Activated CD4-positive, alpha-beta memory T cell treated with anti-CD3 and anti-CD28 coated beads, Interleukin-2, amount 10 ng/mL, durations not matched to agents 7 days and 5 days (primary cell): ENCODE data around the gene ITGAE. TPM values are rescaled to one million over a fixed set of nuclear protein-coding genes. Genes with fewer than 3 reads are reported as not detected.
"Not testable (repeated sequence)": the region's sequence is repeated elsewhere in the genome, so short reads cannot be mapped to it uniquely, and the experiment has no call there.

ENCODE experiments used
- CTCF ChIA-PET: fragments of 350-600 bp; sonication (Branson Sonifier 250); formaldehyde crosslinking; loops from one replicate; lab custom pipeline; 2021; ENCODE audit warnings: antibody characterized with exemption, inconsistent platforms; lab: Charles Lee
- POLR2A ChIA-PET: fragments of 350-600 bp; sonication (Branson Sonifier 250); formaldehyde crosslinking; loops from one replicate; lab custom pipeline; 2021; ENCODE audit warnings: antibody characterized with exemption; lab: Charles Lee
- DNase-seq: peaks from one replicate; pipeline ENCODE4 v3.0.0-alpha.2; 2020
- H3K27ac Mint-ChIP-seq: one replicate; pipeline ENCODE4 v1.8.0; 2021; ENCODE audit warnings: mild to moderate bottlenecking, mixed read lengths
- H3K27me3 Mint-ChIP-seq: one replicate; pipeline ENCODE4 v1.8.0; 2021; ENCODE audit warnings: mixed read lengths
- H3K36me3 Mint-ChIP-seq: one replicate; pipeline ENCODE4 v1.8.0; 2021; ENCODE audit warnings: low read depth, mixed read lengths
- H3K4me1 Mint-ChIP-seq: one replicate; pipeline ENCODE4 v1.8.0; 2021; ENCODE audit warnings: mixed read lengths
- H3K4me3 Mint-ChIP-seq: one replicate; pipeline ENCODE4 v1.8.0; 2021; ENCODE audit warnings: mild to moderate bottlenecking, mixed read lengths
- H3K9me3 Mint-ChIP-seq: one replicate; pipeline ENCODE4 v1.8.0; 2021; ENCODE audit warnings: mixed read lengths
- total RNA-seq, 2 experiments: library from RNA; stranded (reverse); gene quantifications; one replicate each; pipeline ENCODE4 v1.2.3, GENCODE V29; 2021

Gene ITGAE
- total RNA-seq, 2 experiments from 2014 or later: 20.0 to 22.0 TPM

- DNase-seq, H3K27me3 Mint-ChIP-seq, H3K9me3 Mint-ChIP-seq, H3K36me3 Mint-ChIP-seq, H3K4me3 Mint-ChIP-seq, POLR2A ChIA-PET, H3K27ac Mint-ChIP-seq: not testable (repeated sequence)
- H3K4me1 Mint-ChIP-seq: peaks cover 32% of the 10 kb centered on the region
- CTCF ChIA-PET: interaction anchor here (1.1 kb wide), 1 partner anchor 61 kb away, joined by 3 read pairs; the partner anchor contains the start of gene NCBP3
Observed at GRCh38 chr17:3785323-3785722, 15.7 kb downstream of the ITGAE start.

DNA sequence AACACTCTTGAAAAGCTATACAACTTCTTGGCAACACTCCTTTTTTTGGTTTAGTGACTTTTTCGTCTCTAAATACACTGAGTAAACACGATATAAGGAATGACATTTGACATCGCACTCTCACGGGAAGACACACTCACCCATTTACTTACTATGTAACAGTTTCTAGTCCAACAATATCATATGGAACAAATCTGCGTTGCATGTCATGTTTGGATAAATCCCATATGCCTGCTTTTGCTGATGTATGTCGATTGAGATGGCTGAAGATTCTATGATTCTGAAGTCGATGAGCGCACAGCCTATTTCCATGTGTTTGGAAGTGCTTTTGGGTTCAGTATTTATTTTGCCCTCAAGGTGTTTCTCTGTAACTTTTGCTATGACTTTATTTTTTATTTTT lies 18.2 kb downstream of the ITGAE start:
- Mint-ChIP-seq H3K4me1 (peaks cover 13% of the 10 kb centered on the region), H3K9me3 (no peaks in the 10 kb centered on the region), H3K4me3 (no peak overlapping the region), H3K27me3 (peaks cover 14% of the 10 kb centered on the region), H3K27ac (no peak overlapping the region), H3K36me3 (no peaks in the 10 kb centered on the region)
- ChIA-PET POLR2A (no interaction called here), CTCF (no interaction called here)
- no peak for DNase-seq

- POLR2A ChIA-PET: no interaction called here
- Mint-ChIP-seq H3K4me3 (no peak overlapping the region), H3K27me3 (peaks cover 14% of the 10 kb centered on the region), H3K27ac (no peak overlapping the region), H3K9me3 (no peaks in the 10 kb centered on the region), H3K36me3 (no peaks in the 10 kb centered on the region), H3K4me1 (peaks cover 6% of the 10 kb centered on the region)
- CTCF ChIA-PET: interaction anchor here (2.2 kb wide), 1 partner anchor 43 kb away, joined by 13 read pairs; no protein-coding TSS in a partner anchor
- no peak for DNase-seq
Observed at GRCh38 chr17:3780986-3781385, 20.0 kb downstream of the ITGAE start.

DNA sequence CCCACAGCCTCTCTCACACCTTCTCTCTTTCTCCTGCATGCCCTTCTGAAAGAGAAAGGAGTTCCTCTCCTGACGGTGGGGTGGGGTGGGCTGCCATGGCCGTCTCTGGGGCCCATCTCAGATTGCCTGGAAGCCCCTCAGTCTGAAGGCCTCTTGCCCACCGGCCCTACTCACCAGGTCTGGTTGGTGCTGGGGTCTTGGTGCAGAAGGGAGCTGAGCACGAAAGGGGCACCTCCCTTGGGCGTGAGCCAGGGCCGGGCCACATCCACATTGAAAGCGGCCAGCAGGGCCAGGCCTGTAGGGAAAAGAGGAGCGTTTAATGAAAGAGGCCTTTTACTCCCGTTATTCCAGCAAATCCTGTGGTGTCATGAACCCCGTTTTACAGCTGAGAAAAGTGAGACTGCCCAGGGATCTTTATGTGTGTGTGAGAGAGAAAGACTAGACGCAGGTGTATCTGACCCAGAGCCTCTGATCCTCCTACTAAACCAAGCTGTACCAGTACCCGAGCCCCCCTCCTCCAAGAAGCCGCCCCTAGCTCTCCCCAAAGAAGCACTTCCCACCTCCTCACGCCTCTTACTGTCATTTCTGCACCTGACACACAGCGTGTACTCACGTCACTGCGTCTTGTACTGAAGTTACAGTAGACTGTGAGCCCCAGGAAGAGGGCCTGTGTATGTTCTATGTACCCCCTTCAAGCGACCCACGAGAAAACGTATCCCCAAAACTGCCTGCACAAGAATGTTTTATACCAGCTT lies 23.4 kb downstream of the ITGAE start:
- DNase-seq: no peak
- H3K9me3 Mint-ChIP-seq: no peaks in the 10 kb centered on the region
- H3K27ac Mint-ChIP-seq: no peak overlapping the region
- H3K36me3 Mint-ChIP-seq: no peaks in the 10 kb centered on the region
- H3K27me3 Mint-ChIP-seq: peaks cover 5% of the 10 kb centered on the region
- ChIA-PET POLR2A (interaction anchor here (1.2 kb wide), 1 partner anchor 14 kb away, joined by 4 read pairs; no protein-coding TSS in a partner anchor), CTCF (no interaction called here)
- H3K4me1 Mint-ChIP-seq: no peaks in the 10 kb centered on the region
- no peak overlapping the region for H3K4me3 Mint-ChIP-seq

DNA sequence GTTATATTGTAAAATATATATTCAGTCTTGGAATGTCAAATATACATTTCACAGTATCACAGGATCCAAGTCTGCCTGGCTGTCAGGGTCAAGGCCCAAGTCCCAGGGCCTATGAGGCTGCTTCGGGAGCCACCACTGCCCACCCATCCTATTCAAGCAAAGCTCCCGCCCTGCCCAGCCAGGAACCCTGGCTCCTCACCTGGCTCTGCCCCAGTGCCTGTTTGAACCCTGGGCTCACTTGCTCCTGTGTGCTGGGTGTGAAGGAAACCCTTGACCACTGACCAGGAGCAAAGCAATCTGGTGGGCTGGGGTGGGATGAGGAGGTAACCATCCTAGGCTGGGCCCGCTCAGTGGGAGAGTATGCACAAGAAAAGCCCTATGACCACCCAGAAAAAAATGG lies 27.0 kb downstream of the ITGAE start:
- no peaks in the 10 kb centered on the region for H3K36me3 Mint-ChIP-seq
- H3K9me3 Mint-ChIP-seq: no peaks in the 10 kb centered on the region
- POLR2A ChIA-PET: no interaction called here
- no peak overlapping the region for H3K27ac Mint-ChIP-seq
- CTCF ChIA-PET: interaction anchor here (1.5 kb wide), 1 partner anchor 36 kb away, joined by 3 read pairs; no protein-coding TSS in a partner anchor
- H3K4me1 Mint-ChIP-seq: peaks cover 23% of the 10 kb centered on the region
- H3K4me3 Mint-ChIP-seq: no peak overlapping the region
- H3K27me3 Mint-ChIP-seq: peaks cover 5% of the 10 kb centered on the region
- DNase-seq: no peak

DNA sequence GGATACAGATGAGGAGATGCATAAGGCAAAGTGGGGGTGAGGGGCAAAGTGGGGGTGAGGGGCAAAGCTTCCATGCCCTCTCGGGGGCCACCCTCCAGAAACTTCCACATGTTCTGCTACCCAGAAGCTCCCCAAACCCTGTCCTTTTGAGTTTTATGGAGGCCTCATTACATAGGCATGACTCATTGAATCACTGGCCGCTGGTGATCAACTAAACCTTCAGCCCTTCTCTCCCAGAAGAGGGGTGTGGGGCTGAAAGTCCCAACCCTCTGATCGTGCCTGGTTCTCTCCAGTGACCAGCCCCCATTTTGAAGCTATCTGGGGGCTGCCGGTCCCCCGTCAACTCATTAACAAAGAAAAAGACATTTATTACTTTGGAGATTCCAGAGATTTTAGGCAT lies 27.5 kb downstream of the ITGAE start:
- Mint-ChIP-seq H3K9me3 (no peaks in the 10 kb centered on the region), H3K27me3 (peaks cover 3% of the 10 kb centered on the region), H3K4me3 (no peak overlapping the region), H3K27ac (no peak overlapping the region), H3K4me1 (peaks cover 28% of the 10 kb centered on the region), H3K36me3 (no peaks in the 10 kb centered on the region)
- ChIA-PET CTCF (interaction anchor here (1.5 kb wide), 1 partner anchor 35 kb away, joined by 3 read pairs; no protein-coding TSS in a partner anchor), POLR2A (no interaction called here)
- no peak for DNase-seq

- no peak overlapping the region for H3K27ac Mint-ChIP-seq
- H3K9me3 Mint-ChIP-seq: no peaks in the 10 kb centered on the region
- no peak overlapping the region for H3K4me3 Mint-ChIP-seq
- ChIA-PET CTCF (interaction anchor here (0.6 to 1.5 kb wide), 2 partner anchors 32 to 35 kb away, joined by 3 to 4 read pairs; no protein-coding TSS in a partner anchor), POLR2A (no interaction called here)
- H3K27me3 Mint-ChIP-seq: peaks cover 1% of the 10 kb centered on the region
- no peak for DNase-seq
- H3K4me1 Mint-ChIP-seq: peaks cover 32% of the 10 kb centered on the region
- peaks cover 4% of the 10 kb centered on the region for H3K36me3 Mint-ChIP-seq
Observed at GRCh38 chr17:3772764-3773163, 28.2 kb downstream of the ITGAE start.

DNA sequence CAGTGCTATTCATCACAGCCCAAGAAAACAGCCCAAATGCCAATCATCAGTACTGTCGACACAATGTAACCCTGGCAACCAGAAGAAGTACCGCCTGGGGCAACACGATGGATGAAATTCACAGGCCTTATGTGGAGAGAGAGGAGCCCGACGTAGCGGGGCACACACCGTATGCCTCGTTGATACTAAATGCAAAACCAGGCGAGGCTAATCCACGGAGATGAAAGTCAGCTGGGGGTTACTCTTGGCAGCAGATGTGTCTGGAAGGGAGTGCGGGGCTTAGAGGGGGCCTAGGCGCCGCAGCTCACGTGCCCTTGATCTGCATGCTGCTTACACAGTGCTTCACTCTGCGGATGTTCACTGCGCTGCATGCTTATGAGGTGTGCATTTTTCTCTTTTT lies 29.8 kb downstream of the ITGAE start:
- ChIA-PET CTCF (no interaction called here), POLR2A (no interaction called here)
- Mint-ChIP-seq H3K27ac (no peak overlapping the region), H3K4me3 (no peak overlapping the region), H3K27me3 (peaks cover 1% of the 10 kb centered on the region), H3K9me3 (no peaks in the 10 kb centered on the region), H3K4me1 (peaks cover 45% of the 10 kb centered on the region), H3K36me3 (peaks cover 12% of the 10 kb centered on the region)
- DNase-seq: no peak

GRCh38 chr17:3770466-3770865 lies 30.5 kb downstream of the ITGAE start:
- Mint-ChIP-seq H3K27me3 (peaks cover 1% of the 10 kb centered on the region), H3K4me3 (no peak overlapping the region), H3K9me3 (no peaks in the 10 kb centered on the region), H3K27ac (no peak overlapping the region), H3K36me3 (peaks cover 12% of the 10 kb centered on the region), H3K4me1 (peaks cover 51% of the 10 kb centered on the region)
- DNase-seq: no peak
- ChIA-PET POLR2A (no interaction called here), CTCF (interaction anchor here (1.1 to 1.2 kb wide), 2 partner anchors 32 to 35 kb away, joined by 3 to 5 read pairs; no protein-coding TSS in a partner anchor)

- H3K4me1 Mint-ChIP-seq: peaks cover 68% of the 10 kb centered on the region
- ChIA-PET POLR2A (interaction anchor here (1.1 kb wide), 1 partner anchor 32 kb away, joined by 4 read pairs; no protein-coding TSS in a partner anchor), CTCF (interaction anchor here (1.2 kb wide), 1 partner anchor 59 kb away, joined by 3 read pairs; no protein-coding TSS in a partner anchor)
- peaks cover 12% of the 10 kb centered on the region for H3K36me3 Mint-ChIP-seq
- no peak for DNase-seq
- H3K27ac Mint-ChIP-seq: peak overlapping the region; percentile 11
- no peak overlapping the region for H3K4me3 Mint-ChIP-seq
- no peaks in the 10 kb centered on the region for H3K9me3 Mint-ChIP-seq
- H3K27me3 Mint-ChIP-seq: peaks cover 1% of the 10 kb centered on the region
Observed at GRCh38 chr17:3768769-3769168, 32.2 kb downstream of the ITGAE start.

DNA sequence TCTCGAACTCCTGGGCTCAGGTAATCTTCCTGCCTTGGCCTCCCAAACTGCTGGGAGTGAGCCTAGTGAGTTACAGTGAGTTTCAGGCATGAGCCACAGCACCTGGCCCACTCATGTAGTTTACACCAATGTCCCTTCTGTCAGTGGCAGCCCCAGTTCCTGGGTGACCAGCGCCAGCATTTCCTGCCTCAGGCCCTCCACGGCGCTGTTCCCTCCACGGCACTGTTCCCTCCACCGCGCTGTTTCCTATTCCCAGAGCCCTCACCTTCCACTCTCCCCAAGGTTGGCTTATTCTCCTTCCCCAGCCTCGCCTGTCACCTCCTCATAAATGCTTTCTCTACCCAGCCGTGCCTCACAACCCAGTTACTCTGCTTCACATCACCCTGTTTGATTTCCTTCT lies 32.6 kb downstream of the ITGAE start:
- CTCF ChIA-PET: interaction anchor here (0.9 to 1.0 kb wide), 2 partner anchors 12 to 60 kb away, joined by 3 read pairs; no protein-coding TSS in a partner anchor
- H3K9me3 Mint-ChIP-seq: no peaks in the 10 kb centered on the region
- DNase-seq: no peak
- peaks cover 1% of the 10 kb centered on the region for H3K27me3 Mint-ChIP-seq
- POLR2A ChIA-PET: no interaction called here
- H3K4me1 Mint-ChIP-seq: peaks cover 73% of the 10 kb centered on the region
- H3K36me3 Mint-ChIP-seq: peaks cover 12% of the 10 kb centered on the region
- H3K4me3 Mint-ChIP-seq: no peak overlapping the region
- H3K27ac Mint-ChIP-seq: peak overlapping the region; percentile 11

GRCh38 chr17:3766779-3767178 lies 34.2 kb downstream of the ITGAE start:
- Mint-ChIP-seq H3K9me3 (no peaks in the 10 kb centered on the region), H3K4me3 (peak overlapping the region; percentile 1), H3K36me3 (peaks cover 12% of the 10 kb centered on the region), H3K27me3 (peaks cover 1% of the 10 kb centered on the region), H3K27ac (peak overlapping the region; percentile 24), H3K4me1 (peaks cover 81% of the 10 kb centered on the region)
- DNase-seq: peak; percentile 50
- ChIA-PET POLR2A (interaction anchor here (0.9 to 1.4 kb wide), 3 partner anchors 11 to 44 kb away, joined by 3 to 4 read pairs (median 3); no protein-coding TSS in a partner anchor), CTCF (interaction anchor here (0.9 to 4.2 kb wide), 4 partner anchors 17 to 79 kb away, joined by 3 to 21 read pairs (median 3); partner anchors contain the start of gene NCBP3)

GRCh38 chr17:3765981-3766380 lies 35.0 kb downstream of the ITGAE start:
- Mint-ChIP-seq H3K4me3 (no peak overlapping the region), H3K4me1 (peaks cover 84% of the 10 kb centered on the region), H3K36me3 (peaks cover 14% of the 10 kb centered on the region), H3K27me3 (peaks cover 1% of the 10 kb centered on the region), H3K9me3 (peaks cover 2% of the 10 kb centered on the region), H3K27ac (peak overlapping the region; percentile 97)
- no peak for DNase-seq
- ChIA-PET POLR2A (interaction anchor here (0.9 to 1.7 kb wide), 5 partner anchors 10 to 45 kb away, joined by 3 to 13 read pairs (median 4); no protein-coding TSS in a partner anchor), CTCF (interaction anchor here (0.9 to 4.2 kb wide), 3 partner anchors 27 to 80 kb away, joined by 3 to 21 read pairs (median 3); partner anchors contain the start of gene NCBP3)
